ENCODE results near the gene ATP13A2.
"Not testable (repeated sequence)": the region's sequence is repeated elsewhere in the genome, so short reads cannot be mapped to it uniquely, and the experiment has no call there.

The ATP13A2 gene

GRCh38 chr1:16946185-16946584 lies 65.5 kb downstream of the ATP13A2 start:
- DNase-seq; intact Hi-C loops (cut with DNase I): not testable (repeated sequence)

- DNase-seq; intact Hi-C loops (cut with DNase I): not testable (repeated sequence)
Observed at GRCh38 chr1:16945512-16945911, 66.2 kb downstream of the ATP13A2 start.

- intact Hi-C loops (cut with DNase I): no loop called here
Observed at GRCh38 chr1:16944038-16944437, 67.7 kb downstream of the ATP13A2 start.

GRCh38 chr1:16939386-16940180 lies 72.1 kb downstream of the ATP13A2 start:
- intact Hi-C loops (cut with DNase I); DNase-seq: not testable (repeated sequence)

More at GRCh38 chr1:16944038-16944437, 67.7 kb downstream of the ATP13A2 start:
- DNase-seq: no peak

- no peak for DNase-seq
- intact Hi-C loops (cut with DNase I): no loop called here
Observed at GRCh38 chr1:16938351-16939321, 73.1 kb downstream of the ATP13A2 start.

- DNase-seq; intact Hi-C loops (cut with DNase I): not testable (repeated sequence)
Observed at GRCh38 chr1:16936580-16936979, 75.1 kb downstream of the ATP13A2 start.

Data from head of caudate nucleus (tissue), 42 donors.